LoVo (cell line): Measurements from ENCODE around the gene CENPS.
"Not testable (repeated sequence)": the region's sequence is repeated elsewhere in the genome, so short reads cannot be mapped to it uniquely, and the experiment has no call there.

Experiments
- DNase-seq: peaks from one replicate; pipeline ENCODE4 v3.0.0-alpha.2; 2016; ENCODE audit warnings: low spot score

Gene CENPS

GRCh38 chr1:10430216-10431069 lies at the start of gene CENPS:
CENPS (plus strand) TSS chr1:10430433; CDS start chr1:10430518, 85 bp downstream.
- peak; percentile 92 for DNase-seq

- DNase-seq, result no peak
These were observed 49.5 kb upstream of the CENPS start for GRCh38 chr1:10380594-10381275.

GRCh38 chr1:10383630-10384029 lies 46.6 kb upstream of the CENPS start:
- no peak for DNase-seq

GRCh38 chr1:10384219-10384618 lies 46.0 kb upstream of the CENPS start:
- no peak for DNase-seq

GRCh38 chr1:10386761-10387676 lies 43.2 kb upstream of the CENPS start:
- no peak for DNase-seq

GRCh38 chr1:10387677-10388386 lies 42.4 kb upstream of the CENPS start:
- no peak for DNase-seq

- DNase-seq, result no peak
These were observed 41.9 kb upstream of the CENPS start for GRCh38 chr1:10388387-10388715.

- DNase-seq, result no peak
These were observed 40.8 kb upstream of the CENPS start for GRCh38 chr1:10389271-10389973.

GRCh38 chr1:10396870-10397269 lies 33.4 kb upstream of the CENPS start:
- DNase-seq, result no peak

- no peak for DNase-seq
These were observed 31.9 kb upstream of the CENPS start for GRCh38 chr1:10398278-10398733.

GRCh38 chr1:10398734-10399443 lies 31.3 kb upstream of the CENPS start, which contains the start of gene PGD:
PGD (plus strand) TSS chr1:10399064; CDS start chr1:10399118, 54 bp downstream.
- peak; percentile 97 for DNase-seq

- DNase-seq, result no peak
These were observed 30.7 kb upstream of the CENPS start for GRCh38 chr1:10399444-10399941.

GRCh38 chr1:10400013-10400412 lies 30.2 kb upstream of the CENPS start:
- DNase-seq, result no peak

GRCh38 chr1:10401281-10401680 lies 29.0 kb upstream of the CENPS start:
- no peak for DNase-seq

- DNase-seq, result no peak
These were observed 27.4 kb upstream of the CENPS start for GRCh38 chr1:10402729-10403274.

- DNase-seq, result no peak
These were observed 23.0 kb upstream of the CENPS start for GRCh38 chr1:10407201-10407600.

GRCh38 chr1:10415211-10415930 lies 14.9 kb upstream of the CENPS start:
- peak; percentile 28 for DNase-seq

- DNase-seq, result not testable (repeated sequence)
These were observed 14.3 kb upstream of the CENPS start for GRCh38 chr1:10415967-10416366.

GRCh38 chr1:10418741-10419140 lies 11.5 kb upstream of the CENPS start:
- DNase-seq, result not testable (repeated sequence)
